GM12864 (cell line): ENCODE results near the gene EFCAB6.

Source experiments
- DNase-seq: peaks from one replicate; pipeline ENCODE4 v3.0.0-alpha.2; 2011; ENCODE audit warnings: low read depth
- H3K4me3 ChIP-seq: 2 replicates; pipeline ENCODE4 v1.5.1; 2011; ENCODE audit warnings: mild to moderate bottlenecking, low read depth, low read length, control low read depth
- TF ChIP-seq, protein P1 (sequence below): IDR thresholded peaks from 2 replicates; pipeline ENCODE4 v1.5.1; 2011; ENCODE audit warnings: low read depth, mild to moderate bottlenecking, moderate library complexity, low read length, control low read depth, inconsistent platforms; ENCODE audit errors: missing control alignments

EFCAB6 gene

DNA sequence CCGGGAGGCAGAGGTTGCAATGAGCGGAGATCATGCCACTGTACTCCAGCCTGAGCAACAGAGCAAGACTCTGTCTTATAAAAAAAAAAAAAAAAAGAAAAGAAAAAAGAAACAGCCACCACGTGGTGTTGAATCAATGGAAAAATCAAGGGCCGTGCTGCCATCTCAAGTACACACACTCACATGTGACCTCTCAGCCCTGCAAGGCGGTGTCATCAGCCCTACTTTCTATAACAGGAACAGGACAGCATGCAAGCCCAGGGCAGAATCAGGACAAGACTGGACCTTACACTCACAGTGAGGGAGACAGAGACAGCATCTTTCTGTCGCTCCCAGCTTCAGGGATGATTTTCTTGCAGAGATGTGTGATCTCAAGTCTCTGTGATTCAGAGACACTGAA lies 220.7 kb downstream of the EFCAB6 start:
- no peak for DNase-seq
- H3K4me3 ChIP-seq, result no peak overlapping the region
- TF ChIP-seq, protein P1, sequence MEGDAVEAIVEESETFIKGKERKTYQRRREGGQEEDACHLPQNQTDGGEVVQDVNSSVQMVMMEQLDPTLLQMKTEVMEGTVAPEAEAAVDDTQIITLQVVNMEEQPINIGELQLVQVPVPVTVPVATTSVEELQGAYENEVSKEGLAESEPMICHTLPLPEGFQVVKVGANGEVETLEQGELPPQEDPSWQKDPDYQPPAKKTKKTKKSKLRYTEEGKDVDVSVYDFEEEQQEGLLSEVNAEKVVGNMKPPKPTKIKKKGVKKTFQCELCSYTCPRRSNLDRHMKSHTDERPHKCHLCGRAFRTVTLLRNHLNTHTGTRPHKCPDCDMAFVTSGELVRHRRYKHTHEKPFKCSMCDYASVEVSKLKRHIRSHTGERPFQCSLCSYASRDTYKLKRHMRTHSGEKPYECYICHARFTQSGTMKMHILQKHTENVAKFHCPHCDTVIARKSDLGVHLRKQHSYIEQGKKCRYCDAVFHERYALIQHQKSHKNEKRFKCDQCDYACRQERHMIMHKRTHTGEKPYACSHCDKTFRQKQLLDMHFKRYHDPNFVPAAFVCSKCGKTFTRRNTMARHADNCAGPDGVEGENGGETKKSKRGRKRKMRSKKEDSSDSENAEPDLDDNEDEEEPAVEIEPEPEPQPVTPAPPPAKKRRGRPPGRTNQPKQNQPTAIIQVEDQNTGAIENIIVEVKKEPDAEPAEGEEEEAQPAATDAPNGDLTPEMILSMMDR, result no peak

DNA sequence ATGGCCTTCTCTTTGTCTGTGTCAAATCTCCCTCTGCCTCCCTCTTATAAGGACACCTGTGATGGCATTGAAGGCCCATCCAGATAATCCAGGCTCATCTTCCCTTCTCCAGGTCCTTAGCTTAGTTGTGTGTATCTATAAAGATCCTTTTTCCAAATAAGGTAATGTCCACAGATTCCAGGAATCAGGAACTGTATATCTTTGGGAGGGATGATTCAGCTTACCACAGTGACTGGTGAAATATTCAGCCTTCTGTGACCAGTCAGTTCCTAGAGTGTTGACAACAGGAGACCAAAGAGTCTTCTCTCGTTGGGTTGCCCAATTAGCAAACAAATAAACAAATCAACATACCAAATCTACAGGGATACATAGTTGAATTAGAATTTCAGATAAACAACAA lies 224.5 kb downstream of the EFCAB6 start:
- no peak for DNase-seq
- no peak overlapping the region for H3K4me3 ChIP-seq
- TF ChIP-seq, protein P1, result no peak

DNA sequence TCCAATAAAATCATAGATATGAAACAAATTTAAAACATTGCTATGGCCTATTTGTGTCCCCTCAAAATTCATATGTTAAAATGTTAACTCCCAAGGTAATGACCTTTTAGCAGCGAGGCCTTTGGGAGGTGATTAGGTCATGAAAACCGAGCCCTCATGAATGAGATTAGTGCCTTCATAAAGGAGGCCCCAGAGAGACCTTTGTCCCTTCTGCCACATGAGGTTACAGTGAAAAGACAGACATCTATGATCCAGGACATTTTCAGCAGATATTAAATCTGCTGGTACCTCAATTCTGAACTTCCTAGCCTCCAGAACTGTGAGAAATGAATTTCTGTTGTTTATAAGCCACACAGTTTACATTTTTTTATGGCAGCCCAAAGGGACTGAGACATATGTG lies 228.6 kb downstream of the EFCAB6 start:
- no peak for DNase-seq
- TF ChIP-seq, protein P1, result no peak
- H3K4me3 ChIP-seq, result no peak overlapping the region

DNA sequence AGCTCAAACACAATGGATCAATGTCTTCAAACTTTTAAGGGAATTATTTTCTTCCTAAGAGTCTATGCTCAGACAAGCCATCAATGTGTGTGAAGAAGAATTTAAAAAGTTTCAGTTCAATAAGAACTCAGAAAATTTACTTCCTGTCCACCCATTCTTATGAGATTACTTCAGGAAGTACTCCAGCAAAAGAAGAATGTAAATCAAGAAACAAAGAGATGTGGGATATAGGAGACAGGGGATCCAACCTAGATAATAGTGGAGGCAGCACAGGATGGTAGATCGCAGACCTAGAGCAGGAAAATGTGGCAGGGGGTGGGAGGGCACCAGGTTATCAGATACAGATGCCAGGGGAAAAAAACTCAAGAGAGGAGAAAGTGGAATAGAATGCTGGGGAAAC lies 229.7 kb downstream of the EFCAB6 start:
- TF ChIP-seq, protein P1, result no peak
- DNase-seq, result no peak
- H3K4me3 ChIP-seq, result no peak overlapping the region

DNA sequence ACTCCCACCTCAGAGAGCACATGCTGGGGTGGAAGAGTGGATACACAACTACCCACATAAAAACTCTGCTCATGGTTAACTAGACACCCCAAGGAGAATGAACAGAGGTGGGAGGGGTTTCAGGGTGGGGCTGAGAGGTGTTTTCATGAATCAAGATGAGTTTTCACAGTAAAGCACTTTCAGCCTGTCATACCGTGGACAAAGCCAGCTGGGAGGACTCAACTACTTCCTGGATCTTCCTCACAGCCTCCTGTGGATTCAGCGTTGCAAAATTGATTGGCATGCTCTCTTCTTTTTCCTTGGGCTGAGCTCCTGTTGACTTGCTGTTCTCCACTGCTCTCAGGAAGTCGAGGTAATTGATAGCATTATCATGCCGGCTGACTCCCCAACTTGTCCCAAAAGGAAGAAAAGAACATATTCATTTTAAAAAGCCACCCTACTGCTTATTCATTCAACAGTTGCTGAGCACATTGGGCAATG lies 231.8 kb downstream of the EFCAB6 start:
- no peak for DNase-seq
- H3K4me3 ChIP-seq, result no peak overlapping the region
- TF ChIP-seq, protein P1, result no peak

DNA sequence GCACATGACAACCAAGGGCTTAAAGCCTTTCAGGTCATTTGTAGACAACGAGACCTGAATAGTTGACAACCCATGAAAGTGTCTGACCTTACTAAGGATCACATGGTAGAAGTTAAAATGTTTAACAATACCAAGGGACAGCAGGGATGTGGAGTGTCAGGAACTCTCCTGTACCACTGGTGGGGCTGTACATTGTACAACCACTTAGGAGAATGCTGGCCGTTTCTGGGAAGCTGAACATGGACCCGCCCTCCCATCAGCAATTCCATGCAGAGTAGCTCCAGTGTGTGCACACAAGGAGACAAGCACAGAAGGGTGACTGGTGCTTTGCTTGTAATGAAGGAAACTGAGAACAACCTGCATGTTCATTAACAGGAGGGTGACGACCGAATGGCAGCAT lies 237.4 kb downstream of the EFCAB6 start:
- H3K4me3 ChIP-seq, result no peak overlapping the region
- TF ChIP-seq, protein P1, result no peak
- no peak for DNase-seq

DNA sequence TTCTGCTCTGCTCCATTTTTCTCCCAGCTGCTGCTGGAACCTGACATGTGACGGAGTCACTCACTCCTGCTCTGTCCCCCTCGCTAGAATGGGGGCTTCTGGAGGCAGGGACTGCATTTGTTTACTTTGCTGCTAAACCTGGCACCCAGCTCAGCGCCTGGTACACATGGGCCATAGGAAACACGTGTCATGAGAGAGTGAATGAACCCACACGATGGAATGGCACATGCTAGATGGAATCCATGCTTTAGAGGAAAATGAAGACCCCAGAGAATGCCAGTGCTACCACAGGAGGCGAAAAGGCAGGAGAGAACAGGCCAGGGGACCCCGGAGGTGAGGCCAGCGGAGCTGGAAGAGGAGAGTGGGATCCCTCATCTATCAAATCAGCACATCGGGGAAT lies 239.4 kb downstream of the EFCAB6 start:
- DNase-seq, result no peak

More for the DNA sequence above, 239.4 kb downstream of the EFCAB6 start:
- H3K4me3 ChIP-seq, result no peak overlapping the region
- TF ChIP-seq, protein P1, result no peak
